ENCODE data around the gene CDH4. TPM values are rescaled to one million over a fixed set of nuclear protein-coding genes. Genes with fewer than 3 reads are reported as not detected.
A peak's percentile ranks its signal among the peaks of the same experiment; 100 is the strongest.

Gene CDH4
- total and polyA plus RNA-seq, 2 donors from 2014 or later: 1.1 TPM; not detected in 1

- DNase-seq: peak in 1 of 5 donors; percentile 48
- Histone ChIP-seq H3K9me3 (ENCODE audit: control insufficient read depth in 2 of 3, insufficient read depth in 1 of 3, low read length in 3 of 3) (no peaks in the 10 kb centered on the region), H3K4me3 (ENCODE audit: low read length in 3 of 3) (no peak overlapping the region), H3K4me1 (ENCODE audit: control insufficient read depth in 2 of 3, insufficient read depth in 2 of 3, low read depth in 1 of 3, low read length in 3 of 3) (no peaks in the 10 kb centered on the region), H3K9ac (ENCODE audit: low read length in 3 of 3) (no peak overlapping the region), H3K36me3 (ENCODE audit: control insufficient read depth in 2 of 3, insufficient read depth in 3 of 3, low read length in 3 of 3) (no peaks in the 10 kb centered on the region), H3K27ac (ENCODE audit: low read depth in 2 of 2, low read length in 2 of 2) (no peak overlapping the region), H3K27me3 (ENCODE audit: control insufficient read depth, insufficient read depth, low read length) (no peaks in the 10 kb centered on the region)
- FAIRE-seq: no peak
- TF ChIP-seq CTCF (IDR thresholded peaks at IDR 0.05; ENCODE audit: borderline replicate concordance, extremely low read depth, insufficient read depth): no peak
- intact Hi-C loops (cut with DNase I): no loop called here
Observed at GRCh38 chr20:61807471-61808160, 555.6 kb downstream of the CDH4 start.

GRCh38 chr20:61808447-61808846 is 556.4 kb downstream of the CDH4 start:
- DNase-seq (peak in 4 of 5 donors; percentile 53 to 79 (median 64)), FAIRE-seq (no peak)
- H3K4me3 ChIP-seq (ENCODE audit: low read length in 3 of 3): no peak overlapping the region
- H3K9me3 ChIP-seq (ENCODE audit: control insufficient read depth in 2 of 3, insufficient read depth in 1 of 3, low read length in 3 of 3): no peaks in the 10 kb centered on the region
- no peak for TF ChIP-seq CTCF (IDR thresholded peaks at IDR 0.05; ENCODE audit: borderline replicate concordance, extremely low read depth, insufficient read depth)
- no peaks in the 10 kb centered on the region for H3K36me3 ChIP-seq (ENCODE audit: control insufficient read depth in 2 of 3, insufficient read depth in 3 of 3, low read length in 3 of 3)
- no peak overlapping the region for H3K27ac ChIP-seq (ENCODE audit: low read depth in 2 of 2, low read length in 2 of 2)
- H3K4me1 ChIP-seq (ENCODE audit: control insufficient read depth in 2 of 3, insufficient read depth in 2 of 3, low read depth in 1 of 3, low read length in 3 of 3): no peaks in the 10 kb centered on the region
- H3K27me3 ChIP-seq (ENCODE audit: control insufficient read depth, insufficient read depth, low read length): no peaks in the 10 kb centered on the region
- intact Hi-C loops (cut with DNase I): no loop called here
- H3K9ac ChIP-seq (ENCODE audit: low read length in 3 of 3): no peak overlapping the region

- H3K36me3 ChIP-seq (ENCODE audit: control insufficient read depth in 2 of 3, insufficient read depth in 3 of 3, low read length in 3 of 3): no peaks in the 10 kb centered on the region
- no peak overlapping the region for H3K9ac ChIP-seq (ENCODE audit: low read length in 3 of 3)
- no peak for TF ChIP-seq CTCF (IDR thresholded peaks at IDR 0.05; ENCODE audit: borderline replicate concordance, extremely low read depth, insufficient read depth)
- no peaks in the 10 kb centered on the region for H3K4me1 ChIP-seq (ENCODE audit: control insufficient read depth in 2 of 3, insufficient read depth in 2 of 3, low read depth in 1 of 3, low read length in 3 of 3)
- H3K27me3 ChIP-seq (ENCODE audit: control insufficient read depth, insufficient read depth, low read length): no peaks in the 10 kb centered on the region
- no peaks in the 10 kb centered on the region for H3K9me3 ChIP-seq (ENCODE audit: control insufficient read depth in 2 of 3, insufficient read depth in 1 of 3, low read length in 3 of 3)
- H3K27ac ChIP-seq (ENCODE audit: low read depth in 2 of 2, low read length in 2 of 2): no peak overlapping the region
- FAIRE-seq (no peak), DNase-seq (peak in 1 of 5 donors; percentile 45)
- no peak overlapping the region for H3K4me3 ChIP-seq (ENCODE audit: low read length in 3 of 3)
- intact Hi-C loops (cut with DNase I): no loop called here
Observed at GRCh38 chr20:61809006-61809770, 557.1 kb downstream of the CDH4 start.

Measured in kidney (tissue), 14 donors.